Caco-2 (cell line): ENCODE data around the gene RNF217. TPM values are rescaled to one million over a fixed set of nuclear protein-coding genes. Genes with fewer than 3 reads are reported as not detected.

ENCODE experiments used
- BruUV-seq: library from RNA; stranded (reverse); fragments of 400-500 nt; replicated peaks from 2 replicates; lab custom pipeline; 2021; lab: Mats Ljungman, UMichigan
- CTCF ChIA-PET: fragments of 300-600 bp; sonication (Branson Sonifier 250); formaldehyde crosslinking; loops from one replicate; lab custom pipeline; 2022; ENCODE audit warnings: antibody characterized with exemption; lab: Charles Lee
- POLR2A ChIA-PET: fragments of 300-600 bp; sonication (Branson Sonifier 250); formaldehyde crosslinking; loops from one replicate; lab custom pipeline; 2022; ENCODE audit warnings: antibody characterized with exemption; lab: Charles Lee
- DNase-seq, 2 experiments: peaks; one replicate each; pipeline versions ENCODE4 v3.0.0 to v3.0.0-alpha.2; 2020 to 2022
- H3K27me3 ChIP-seq: replicated peaks from 2 replicates; pipeline ENCODE4 v1.6.0; 2011; ENCODE audit warnings: low read length; ENCODE audit not compliant: control insufficient read depth, insufficient read depth
- H3K36me3 ChIP-seq: 2 replicates; pipeline ENCODE4 v1.5.1; 2011; ENCODE audit warnings: low read length; ENCODE audit not compliant: control insufficient read depth, insufficient read depth
- H3K4me1 ChIP-seq: fragments of 250-450 bp; sonication (Bioruptor Pico); 2 replicates; pipeline ENCODE4 v1.5.1; 2020; ENCODE audit warnings: mild to moderate bottlenecking
- H3K4me3 ChIP-seq: 2 replicates; pipeline ENCODE4 v1.5.1; 2011; ENCODE audit warnings: low read depth, mild to moderate bottlenecking, control low read depth, low read length
- H3K9me3 ChIP-seq: fragments of 250-450 bp; sonication (Bioruptor Pico); 2 replicates; pipeline ENCODE4 v1.5.1; 2020; ENCODE audit warnings: mild to moderate bottlenecking, moderate library complexity
- H3K27ac Mint-ChIP-seq: one replicate; pipeline ENCODE4 v1.8.0; 2022; ENCODE audit warnings: mixed read lengths; ENCODE audit not compliant: unreplicated experiment
- H3K27me3 Mint-ChIP-seq: one replicate; pipeline ENCODE4 v1.8.0; 2022; ENCODE audit warnings: mixed read lengths; ENCODE audit not compliant: insufficient read depth, unreplicated experiment
- H3K36me3 Mint-ChIP-seq: one replicate; pipeline ENCODE4 v1.8.0; 2022; ENCODE audit warnings: mild to moderate bottlenecking, mixed read lengths; ENCODE audit not compliant: insufficient read depth, unreplicated experiment
- H3K4me1 Mint-ChIP-seq: one replicate; pipeline ENCODE4 v1.8.0; 2022; ENCODE audit warnings: low read depth, mixed read lengths; ENCODE audit not compliant: unreplicated experiment
- H3K4me3 Mint-ChIP-seq: one replicate; pipeline ENCODE4 v1.8.0; 2022; ENCODE audit warnings: mild to moderate bottlenecking, moderate library complexity, mixed read lengths; ENCODE audit not compliant: unreplicated experiment
- H3K9me3 Mint-ChIP-seq: one replicate; pipeline ENCODE4 v1.8.0; 2022; ENCODE audit warnings: mixed read lengths; ENCODE audit not compliant: unreplicated experiment
- CTCF ChIP-seq, 2 experiments: fragments of 200-600 bp in 1 of 2; IDR thresholded peaks; 1 replicate in 1 of 2; 2 replicates in 1 of 2; pipeline versions ENCODE4 v1.5.1 to v1.8.0; 2011 to 2022; ENCODE audit warnings: antibody characterized with exemption in 1 of 2, control low read depth in 1 of 2, inconsistent platforms in 1 of 2, low read depth in 1 of 2, low read length in 1 of 2, mild to moderate bottlenecking in 1 of 2, moderate library complexity in 1 of 2; ENCODE audit not compliant: insufficient read depth in 1 of 2, severe bottlenecking in 1 of 2, unreplicated experiment in 1 of 2
- intact Hi-C: fragments of 100-400 bp; cut with micrococcal nuclease; formaldehyde crosslinking; loops from one replicate; pipeline ENCODE4 v1.10.0; 2022; ENCODE audit not compliant: unreplicated experiment
- total RNA-seq: library from RNA; stranded (reverse); gene quantifications from 2 replicates; pipeline ENCODE4 v1.2.3, GENCODE V29; 2022

RNF217 gene
- total RNA-seq, 1 experiment from 2014 or later: 0.09 TPM

GRCh38 chr6:125138083-125138482, 175.8 kb downstream of the RNF217 start:
- Histone ChIP-seq H3K4me3 (no peak overlapping the region), H3K4me1 (no peaks in the 10 kb centered on the region), H3K36me3 (no peaks in the 10 kb centered on the region), H3K9me3 (no peaks in the 10 kb centered on the region), H3K27me3 (no peaks in the 10 kb centered on the region)
- H3K27ac Mint-ChIP-seq: no peak overlapping the region
- intact Hi-C loops: no loop called here
- no TSS peak for BruUV-seq
- no peak for TF ChIP-seq CTCF (IDR thresholded peaks at IDR 0.05; ENCODE audit: insufficient read depth in 1 of 2, low read depth in 1 of 2, low read length in 1 of 2, severe bottlenecking in 1 of 2, unreplicated experiment in 1 of 2)
- CTCF ChIA-PET: no interaction called here
- H3K4me3 Mint-ChIP-seq: no peak overlapping the region
- no peaks in the 10 kb centered on the region for H3K9me3 Mint-ChIP-seq
- POLR2A ChIA-PET: no interaction called here
- no peak for DNase-seq
- H3K4me1 Mint-ChIP-seq: no peaks in the 10 kb centered on the region
- H3K36me3 Mint-ChIP-seq: no peaks in the 10 kb centered on the region
- H3K27me3 Mint-ChIP-seq: peaks cover 2% of the 10 kb centered on the region

- no peaks in the 10 kb centered on the region for H3K4me1 ChIP-seq
- no peaks in the 10 kb centered on the region for H3K9me3 ChIP-seq
- intact Hi-C loops: no loop called here
- TF ChIP-seq CTCF (IDR thresholded peaks at IDR 0.05; ENCODE audit: insufficient read depth in 1 of 2, low read depth in 1 of 2, low read length in 1 of 2, severe bottlenecking in 1 of 2, unreplicated experiment in 1 of 2): no peak
- peaks cover 2% of the 10 kb centered on the region for H3K27me3 Mint-ChIP-seq
- no peaks in the 10 kb centered on the region for H3K4me1 Mint-ChIP-seq
- no TSS peak for BruUV-seq
- no peaks in the 10 kb centered on the region for H3K36me3 Mint-ChIP-seq
- ChIA-PET CTCF (no interaction called here), POLR2A (no interaction called here)
- no peak overlapping the region for H3K4me3 Mint-ChIP-seq
- no peak overlapping the region for H3K4me3 ChIP-seq
- H3K27ac Mint-ChIP-seq: no peak overlapping the region
- no peak for DNase-seq
- no peaks in the 10 kb centered on the region for H3K36me3 ChIP-seq
- H3K27me3 ChIP-seq: no peaks in the 10 kb centered on the region
- no peaks in the 10 kb centered on the region for H3K9me3 Mint-ChIP-seq
Measured at GRCh38 chr6:125140808-125141207, 178.6 kb downstream of the RNF217 start.

Other genes starting within 250 kb of the RNF217 start
- 60.1 and 83.9 TPM in 2 replicates for gene TPD52L1, start 191.3 kb downstream of the RNF217 start, total RNA-seq